ENCODE measurements around the gene INO80B.
"Not testable (repeated sequence)": the region's sequence is repeated elsewhere in the genome, so short reads cannot be mapped to it uniquely, and the experiment has no call there.

The INO80B gene

GRCh38 chr2:74454654-74455511 lies at the start of gene INO80B:
INO80B (plus strand) TSS chr2:74455087; CDS start chr2:74455117, 30 bp downstream.
- FAIRE-seq: peak; percentile 45

GRCh38 chr2:74406035-74406434 lies 48.9 kb upstream of the INO80B start:
- no peak for FAIRE-seq

- FAIRE-seq: no peak
Measured at GRCh38 chr2:74407682-74408081, 47.2 kb upstream of the INO80B start.

GRCh38 chr2:74413001-74413698 lies 41.7 kb upstream of the INO80B start:
- FAIRE-seq: no peak

- FAIRE-seq: no peak
Measured at GRCh38 chr2:74414441-74414840, 40.4 kb upstream of the INO80B start.

GRCh38 chr2:74414881-74415761 lies 39.8 kb upstream of the INO80B start:
- no peak for FAIRE-seq

- FAIRE-seq: no peak
Measured at GRCh38 chr2:74415762-74416395, 39.0 kb upstream of the INO80B start.

GRCh38 chr2:74416778-74417177 lies 38.1 kb upstream of the INO80B start:
- no peak for FAIRE-seq

GRCh38 chr2:74417197-74417596 lies 37.7 kb upstream of the INO80B start:
- FAIRE-seq: no peak

- FAIRE-seq: no peak
Measured at GRCh38 chr2:74417763-74418162, 37.1 kb upstream of the INO80B start.

- FAIRE-seq: no peak
Measured at GRCh38 chr2:74418312-74418711, 36.6 kb upstream of the INO80B start.

GRCh38 chr2:74419345-74419744 lies 35.5 kb upstream of the INO80B start:
- no peak for FAIRE-seq

- no peak for FAIRE-seq
Measured at GRCh38 chr2:74420006-74420405, 34.9 kb upstream of the INO80B start.

GRCh38 chr2:74420443-74421103 lies 34.3 kb upstream of the INO80B start:
- not testable (repeated sequence) for FAIRE-seq

- no peak for FAIRE-seq
Measured at GRCh38 chr2:74421221-74421870, 33.5 kb upstream of the INO80B start, which contains the start of the genes C2orf81 and WDR54. C2orf81 (minus strand) TSS chr2:74421619; CDS start chr2:74421560, 59 bp downstream. WDR54 (plus strand) TSS chr2:74421730; CDS start chr2:74422154, 424 bp downstream.

GRCh38 chr2:74423231-74424095 lies 31.4 kb upstream of the INO80B start:
- FAIRE-seq: no peak

- FAIRE-seq: no peak
Measured at GRCh38 chr2:74424139-74424992, 30.5 kb upstream of the INO80B start.

GRCh38 chr2:74424995-74425406 lies 29.9 kb upstream of the INO80B start:
- no peak for FAIRE-seq

GRCh38 chr2:74425523-74425922 lies 29.4 kb upstream of the INO80B start:
- no peak for FAIRE-seq

All from colon (tissue), 2 donors.